SH-SY5Y (cell line): ENCODE data around the gene PSMB5.

Source experiments
- GATA2 ChIP-seq: IDR thresholded peaks from 2 replicates; pipeline ENCODE4 v1.6.1; 2011; ENCODE audit warnings: mild to moderate bottlenecking, low read depth, low read length
- GATA3 ChIP-seq: IDR thresholded peaks from 2 replicates; pipeline ENCODE4 v1.6.1; 2011; ENCODE audit warnings: low read depth, mild to moderate bottlenecking, low read length, moderate library complexity

DNA sequence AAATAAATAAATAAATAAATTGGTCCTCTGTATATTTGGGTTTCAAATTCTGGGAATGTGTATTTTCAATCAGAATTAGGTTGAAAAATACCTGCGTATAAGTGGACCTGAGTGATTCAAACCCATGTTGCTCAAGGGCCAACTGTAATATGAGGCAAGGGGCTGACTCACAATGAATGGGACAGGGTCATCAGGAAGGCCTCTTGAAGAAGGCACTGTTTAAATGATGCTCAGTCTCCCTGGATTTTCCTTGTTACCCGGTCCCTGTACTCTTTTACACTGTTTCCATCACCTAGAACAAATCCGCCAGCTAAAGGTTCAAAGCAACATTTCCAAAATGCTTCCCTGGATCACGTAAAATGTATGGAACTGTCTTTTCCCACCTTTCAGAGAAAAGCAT lies 3.8 kb downstream of the PSMB5 start:
- TF ChIP-seq GATA2, result no peak
- TF ChIP-seq GATA3, result no peak
